NK-92 treated with Interleukin-12 subunit alpha and Interleukin-12 subunit beta, amount 100 ng/mL, for 24 hours (cell line): ENCODE measurements around the gene CCDC60.

Source experiments
- DNase-seq: peaks from one replicate; lab custom pipeline; 2025; lab: John Stamatoyannopoulos, UW

CCDC60 gene

DNA sequence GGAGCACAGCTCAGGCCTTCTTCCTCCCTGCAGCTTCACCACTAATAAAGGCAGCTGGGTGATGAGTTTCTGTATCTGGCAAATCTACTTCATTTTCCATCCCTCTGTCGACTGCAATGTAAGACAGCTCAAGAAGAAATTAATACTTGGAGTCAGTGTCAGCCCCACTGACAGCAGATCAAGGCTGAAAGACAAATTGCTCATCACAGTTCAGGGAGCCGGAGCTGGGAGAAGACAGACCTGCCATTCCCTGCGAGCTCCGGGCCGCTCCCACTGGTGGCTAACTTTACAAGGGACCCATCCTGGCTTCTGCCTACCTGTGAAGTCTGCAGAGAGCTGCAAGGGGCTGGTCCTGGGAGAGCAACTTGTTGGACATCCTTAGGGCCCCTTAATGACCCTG, 49.8 kb downstream of the CCDC60 start:
- DNase-seq, result no peak

GRCh38 chr12:119385659-119386058, 51.1 kb downstream of the CCDC60 start:
- no peak for DNase-seq

- DNase-seq, result no peak
Measured at GRCh38 chr12:119389687-119390086, 55.2 kb downstream of the CCDC60 start.

- DNase-seq, result no peak
Measured at GRCh38 chr12:119391673-119392072, 57.1 kb downstream of the CCDC60 start.

- DNase-seq, result no peak
Measured at GRCh38 chr12:119393677-119394076, 59.1 kb downstream of the CCDC60 start.

- DNase-seq, result no peak
Measured at GRCh38 chr12:119397540-119397939, 63.0 kb downstream of the CCDC60 start.

GRCh38 chr12:119398190-119398589, 63.7 kb downstream of the CCDC60 start:
- DNase-seq, result no peak

- DNase-seq, result no peak
Measured at GRCh38 chr12:119399301-119399700, 64.8 kb downstream of the CCDC60 start.

DNA sequence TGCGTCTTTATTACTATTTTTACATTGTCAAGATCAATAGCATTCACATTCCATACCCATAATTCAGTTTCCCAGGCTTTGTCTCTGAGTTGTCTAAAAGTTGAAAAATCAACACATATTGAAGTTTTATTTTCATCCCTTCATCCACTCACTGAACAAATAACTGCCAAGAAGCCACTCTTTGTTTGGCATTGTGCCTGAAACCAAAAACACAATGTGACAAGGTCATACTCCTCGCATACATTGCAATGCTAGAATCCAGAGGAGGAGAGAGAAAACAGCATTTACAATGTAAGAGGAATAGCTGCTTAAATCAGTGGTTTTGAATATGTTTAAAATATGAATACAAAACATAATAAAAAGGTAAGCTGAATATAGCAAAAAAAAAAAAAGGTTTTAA, 71.8 kb downstream of the CCDC60 start:
- DNase-seq, result no peak

DNA sequence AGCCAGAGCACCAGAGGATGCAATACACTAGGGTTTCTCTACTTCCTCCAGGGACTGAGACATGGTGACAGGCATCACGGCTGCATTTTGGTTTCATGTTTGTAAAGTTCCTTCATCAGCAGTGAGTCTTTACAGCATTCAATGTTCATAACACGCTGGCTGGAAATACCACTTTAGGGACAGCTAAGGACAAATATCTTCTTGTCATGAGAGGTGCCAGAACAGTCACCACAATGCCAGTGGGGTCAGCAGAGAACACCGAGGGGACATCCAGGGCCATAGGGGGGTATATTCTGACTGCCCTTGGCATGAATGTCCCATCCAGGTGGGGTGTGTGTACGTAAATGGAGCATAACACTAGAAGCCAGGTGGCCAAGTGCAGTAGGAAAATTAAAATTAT, 72.3 kb downstream of the CCDC60 start:
- no peak for DNase-seq

DNA sequence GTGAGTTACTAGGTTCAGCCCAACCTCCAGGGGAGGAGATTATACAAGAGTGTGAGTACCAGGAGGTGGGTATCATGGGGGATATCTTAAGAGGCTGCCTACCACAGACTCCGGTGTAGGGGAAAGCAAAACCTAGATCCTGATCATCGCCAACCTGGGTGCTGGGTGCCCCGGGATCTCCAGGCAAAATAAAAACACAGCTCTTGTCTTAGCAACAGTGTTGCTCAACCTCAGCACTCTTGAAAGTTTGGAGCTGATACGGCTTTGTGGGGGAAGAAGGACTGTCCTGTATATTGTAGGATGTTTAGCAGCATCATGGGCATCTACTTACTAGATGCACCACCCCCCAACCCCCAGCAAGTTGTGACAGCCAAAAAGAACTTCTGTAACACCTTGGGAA, 74.5 kb downstream of the CCDC60 start:
- no peak for DNase-seq

DNA sequence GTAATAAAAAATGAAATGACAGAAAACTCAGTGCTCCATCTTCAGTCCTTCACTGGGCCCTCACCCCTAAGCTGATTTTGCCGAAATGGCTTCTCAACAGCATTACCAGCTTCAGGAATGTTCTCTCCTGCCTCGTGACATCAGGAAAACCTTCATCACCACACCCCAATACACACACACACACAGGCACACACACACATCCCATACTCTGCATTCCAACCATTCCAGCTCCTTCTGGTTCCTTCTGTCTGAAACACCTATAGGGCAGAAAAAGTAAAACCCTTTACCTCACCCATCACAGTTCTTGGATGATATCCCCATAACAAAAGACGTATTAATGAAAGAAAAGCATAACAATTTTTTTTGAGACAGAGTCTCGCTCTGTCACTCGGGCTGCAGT, 75.9 kb downstream of the CCDC60 start:
- no peak for DNase-seq

- no peak for DNase-seq
Measured at GRCh38 chr12:119412306-119412705, 77.8 kb downstream of the CCDC60 start.

- DNase-seq, result peak; percentile 16
Measured at GRCh38 chr12:119412811-119413794, 78.6 kb downstream of the CCDC60 start.

GRCh38 chr12:119415714-119416113, 81.2 kb downstream of the CCDC60 start:
- DNase-seq, result no peak

DNA sequence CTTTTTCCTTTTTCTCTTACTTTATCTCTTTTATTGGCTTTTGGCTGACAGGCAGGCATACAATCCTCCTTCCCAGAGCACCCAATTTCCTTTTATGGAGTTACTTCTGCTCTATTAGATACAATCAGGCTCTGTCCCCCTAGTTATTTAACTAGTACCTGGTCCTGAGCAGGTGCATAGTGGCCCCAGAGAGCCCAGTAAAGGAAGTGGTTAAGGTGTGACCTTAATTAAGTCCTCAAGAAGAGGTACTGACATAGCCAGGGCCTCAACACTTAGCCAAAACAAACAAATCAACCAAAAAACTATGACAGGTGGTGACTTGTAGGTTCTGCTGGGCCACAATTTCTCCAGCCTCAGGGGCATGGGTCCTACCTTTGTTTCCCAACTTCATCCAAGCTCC, 82.9 kb downstream of the CCDC60 start:
- DNase-seq, result no peak

DNA sequence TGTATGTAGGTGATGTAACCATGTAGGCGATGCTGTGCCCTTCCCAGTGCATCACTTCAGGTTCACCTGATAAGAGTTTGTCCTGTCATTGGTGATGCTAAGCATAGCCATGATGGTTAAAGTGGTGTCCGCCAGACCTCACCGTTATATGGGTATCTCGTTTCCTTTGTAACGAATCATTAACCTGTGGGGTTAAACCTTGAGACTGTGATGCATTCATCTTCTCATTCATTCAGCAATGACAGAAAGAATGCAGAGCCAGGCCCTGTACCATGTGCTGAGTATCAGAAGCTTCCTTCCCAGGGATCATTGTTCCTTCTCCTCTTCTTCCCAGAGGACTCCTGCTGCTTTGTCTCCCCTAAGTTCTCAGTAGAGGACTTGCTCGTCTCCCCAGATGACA, 84.9 kb downstream of the CCDC60 start:
- DNase-seq, result no peak

GRCh38 chr12:119423285-119423684, 88.8 kb downstream of the CCDC60 start:
- no peak for DNase-seq

GRCh38 chr12:119425623-119426022, 91.1 kb downstream of the CCDC60 start:
- no peak for DNase-seq

DNA sequence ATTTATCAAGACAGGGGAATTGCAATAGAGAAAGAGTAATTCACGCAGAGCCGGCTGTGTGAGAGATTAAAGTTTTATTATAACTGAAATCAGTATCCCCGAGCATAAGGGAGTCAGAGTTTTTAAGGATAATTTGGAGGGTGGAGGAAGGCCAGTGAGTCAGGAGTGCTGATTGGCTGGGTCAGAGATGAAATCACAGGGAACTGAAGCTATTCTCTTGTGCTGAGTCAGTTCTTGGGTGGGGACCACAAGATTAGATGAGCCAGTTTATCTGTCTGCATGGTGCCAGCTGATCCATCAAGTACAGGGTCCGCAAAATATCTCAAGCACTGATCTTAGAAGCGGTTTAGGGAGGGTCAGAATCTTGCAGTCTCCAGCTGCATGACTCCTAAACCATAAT, 96.6 kb downstream of the CCDC60 start:
- no peak for DNase-seq

DNA sequence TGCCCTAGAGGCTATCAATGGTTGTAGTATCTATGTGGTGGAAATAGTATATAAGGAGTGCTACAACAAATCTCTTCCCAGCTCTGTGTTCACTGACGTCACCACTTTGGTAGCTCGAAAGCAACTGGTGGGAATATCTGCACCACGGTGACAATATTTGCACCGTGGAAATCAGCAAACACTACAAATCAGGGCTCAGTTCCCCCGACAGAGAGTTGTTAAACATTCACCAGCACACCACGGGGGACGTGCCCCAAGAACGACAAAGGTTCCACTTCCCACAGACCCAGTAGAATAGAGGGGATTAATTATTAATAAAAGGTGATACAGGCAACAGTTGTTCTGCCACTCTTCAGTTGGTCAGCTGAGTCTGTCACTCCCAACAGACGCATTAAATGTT, 98.4 kb downstream of the CCDC60 start:
- DNase-seq, result no peak

GRCh38 chr12:119440803-119441360, 106.4 kb downstream of the CCDC60 start:
- no peak for DNase-seq

DNA sequence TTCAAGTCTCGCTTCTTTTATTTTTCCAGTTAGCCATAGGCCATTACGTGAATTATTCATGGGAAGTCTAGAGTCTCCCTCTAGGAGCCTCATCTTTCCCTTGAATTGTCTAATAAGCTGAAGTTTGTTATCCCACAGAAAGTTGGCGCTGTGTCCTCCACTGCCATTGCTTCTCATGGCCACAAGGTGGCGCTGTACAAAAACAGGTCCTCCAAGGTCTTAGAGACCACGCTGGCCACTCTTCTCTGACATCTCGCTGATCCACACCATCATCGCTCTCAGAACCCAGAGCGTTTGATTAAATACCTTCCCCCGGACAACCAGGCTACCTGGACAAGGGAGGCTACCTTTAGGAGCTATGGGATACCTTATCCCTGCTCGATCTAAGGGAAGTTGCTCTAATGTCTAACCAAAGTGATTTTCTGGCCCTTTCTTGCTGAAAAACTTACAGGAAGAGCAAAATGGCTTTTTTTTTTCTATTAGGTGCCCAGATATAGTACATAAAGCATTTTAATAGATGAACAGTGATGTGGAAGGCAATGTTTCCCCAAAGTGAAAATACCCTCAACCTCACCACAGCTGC, 110.0 kb downstream of the CCDC60 start:
- peak; percentile 11 for DNase-seq
